COR-L47 (cell line): ENCODE results near the gene STIMATE.

Source experiments
- DNase-seq: peaks from one replicate; lab custom pipeline; 2025; lab: John Stamatoyannopoulos, UW

The STIMATE gene

GRCh38 chr3:52893723-52894122 is 3.6 kb downstream of the STIMATE start:
- no peak for DNase-seq

- DNase-seq, result no peak
Measured at GRCh38 chr3:52892625-52893311, 4.6 kb downstream of the STIMATE start.

GRCh38 chr3:52892290-52892624 is 5.1 kb downstream of the STIMATE start:
- DNase-seq, result no peak

GRCh38 chr3:52891615-52892081 is 5.7 kb downstream of the STIMATE start:
- DNase-seq, result no peak

- no peak for DNase-seq
Measured at GRCh38 chr3:52891164-52891563, 6.2 kb downstream of the STIMATE start.

GRCh38 chr3:52890735-52891134 is 6.6 kb downstream of the STIMATE start:
- DNase-seq, result no peak

GRCh38 chr3:52889901-52890300 is 7.4 kb downstream of the STIMATE start:
- no peak for DNase-seq

GRCh38 chr3:52887166-52887565 is 10.2 kb downstream of the STIMATE start:
- DNase-seq, result no peak

- DNase-seq, result no peak
Measured at GRCh38 chr3:52886049-52886730, 11.2 kb downstream of the STIMATE start.

- no peak for DNase-seq
Measured at GRCh38 chr3:52882377-52882776, 15.0 kb downstream of the STIMATE start.

- DNase-seq, result no peak
Measured at GRCh38 chr3:52881871-52882270, 15.5 kb downstream of the STIMATE start.

- DNase-seq, result no peak
Measured at GRCh38 chr3:52880474-52880873, 16.9 kb downstream of the STIMATE start.

- no peak for DNase-seq
Measured at GRCh38 chr3:52880047-52880446, 17.3 kb downstream of the STIMATE start.

GRCh38 chr3:52879581-52879980 is 17.8 kb downstream of the STIMATE start:
- DNase-seq, result no peak

GRCh38 chr3:52879090-52879489 is 18.3 kb downstream of the STIMATE start:
- DNase-seq, result no peak

GRCh38 chr3:52877085-52877484 is 20.3 kb downstream of the STIMATE start:
- no peak for DNase-seq

GRCh38 chr3:52874864-52875587 is 22.3 kb downstream of the STIMATE start:
- no peak for DNase-seq

- DNase-seq, result no peak
Measured at GRCh38 chr3:52874160-52874701, 23.1 kb downstream of the STIMATE start.

GRCh38 chr3:52873433-52874159 is 23.8 kb downstream of the STIMATE start:
- DNase-seq, result no peak

- no peak for DNase-seq
Measured at GRCh38 chr3:52872245-52872644, 25.1 kb downstream of the STIMATE start.

- no peak for DNase-seq
Measured at GRCh38 chr3:52871761-52872160, 25.6 kb downstream of the STIMATE start.

- no peak for DNase-seq
Measured at GRCh38 chr3:52870471-52870870, 26.9 kb downstream of the STIMATE start.
